ENCODE data around the gene PLK4.
"Not testable (repeated sequence)": the region's sequence is repeated elsewhere in the genome, so short reads cannot be mapped to it uniquely, and the experiment has no call there.

Gene PLK4

DNA sequence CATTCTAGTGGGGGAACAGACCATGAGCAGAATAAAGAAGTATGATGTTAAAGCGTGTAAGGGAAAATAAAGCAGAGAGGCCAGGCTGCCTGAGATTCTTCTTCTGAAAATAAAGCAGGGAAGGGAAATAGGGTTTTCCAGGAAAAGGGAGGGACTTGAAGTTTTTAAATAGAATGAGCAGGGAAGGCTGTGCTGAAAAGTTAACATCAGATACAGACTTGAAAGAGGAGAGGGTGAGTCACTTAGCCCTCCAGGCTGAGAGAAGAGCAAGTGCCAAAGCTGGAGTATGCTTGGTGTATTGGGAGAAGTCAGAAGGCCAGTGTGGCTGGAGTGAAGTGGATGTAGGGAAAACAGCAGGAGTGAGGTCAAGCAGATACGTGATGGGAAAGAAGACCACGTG, 10.0 kb upstream of the PLK4 start:
- CTCF ChIA-PET = no interaction called here
- H3K9me3 Mint-ChIP-seq = no peaks in the 10 kb centered on the region
- no peak overlapping the region for H3K4me3 Mint-ChIP-seq
- H3K27ac Mint-ChIP-seq = no peak overlapping the region
- H3K36me3 Mint-ChIP-seq = peaks cover 12% of the 10 kb centered on the region
- H3K4me1 Mint-ChIP-seq = peaks cover 6% of the 10 kb centered on the region
- no peak for DNase-seq
- no peaks in the 10 kb centered on the region for H3K27me3 Mint-ChIP-seq

DNA sequence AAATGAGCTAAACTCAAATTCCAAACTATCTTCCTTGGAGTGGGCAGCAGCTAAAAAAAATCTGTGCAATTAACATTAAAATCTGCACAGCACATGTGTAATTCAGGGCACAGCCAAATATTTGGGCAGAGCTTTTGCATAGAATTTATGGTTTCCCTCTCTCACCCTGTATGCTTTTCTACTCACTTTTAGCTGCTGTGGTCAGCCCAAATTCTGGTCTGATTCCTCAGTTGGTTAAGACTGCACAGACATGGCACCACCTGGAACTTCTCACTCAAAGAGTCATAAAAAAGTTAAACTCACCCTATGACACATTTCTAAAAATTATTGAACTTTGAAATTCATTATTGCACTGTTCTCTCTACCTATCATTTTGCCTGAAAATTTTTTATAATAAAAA, 4.9 kb upstream of the PLK4 start:
- CTCF ChIA-PET = no interaction called here
- H3K27ac Mint-ChIP-seq = no peak overlapping the region

DNA sequence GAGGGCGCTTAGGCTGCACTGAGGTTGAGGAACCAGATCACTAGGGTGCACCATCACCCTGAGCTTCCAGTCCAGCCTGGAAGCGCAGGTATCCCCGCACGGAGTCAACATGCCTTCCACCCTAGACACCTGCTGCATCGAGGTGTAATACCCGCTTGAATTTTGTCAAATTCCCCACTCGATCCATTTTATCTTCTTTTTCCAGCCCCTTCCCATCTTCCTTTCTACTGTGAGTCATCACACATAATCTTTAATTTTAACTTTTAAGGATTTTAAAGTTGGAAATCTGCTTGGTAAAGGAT, 821 bp downstream of the PLK4 start:
- no peak for DNase-seq
- CTCF ChIA-PET = interaction anchor here (0.6 kb wide), 1 partner anchor 185 kb away, joined by 3 read pairs; no protein-coding TSS in a partner anchor
- Mint-ChIP-seq H3K4me3 (peak overlapping the region; percentile 91), H3K36me3 (peaks cover 24% of the 10 kb centered on the region), H3K27ac (peak overlapping the region; percentile 95), H3K9me3 (no peaks in the 10 kb centered on the region), H3K27me3 (peaks cover 5% of the 10 kb centered on the region), H3K4me1 (peaks cover 56% of the 10 kb centered on the region)

More for the DNA sequence above, 4.9 kb upstream of the PLK4 start:
- peaks cover 25% of the 10 kb centered on the region for H3K4me1 Mint-ChIP-seq
- DNase-seq = no peak
- H3K4me3 Mint-ChIP-seq = no peak overlapping the region
- H3K36me3 Mint-ChIP-seq = peaks cover 20% of the 10 kb centered on the region
- no peaks in the 10 kb centered on the region for H3K9me3 Mint-ChIP-seq
- peaks cover 3% of the 10 kb centered on the region for H3K27me3 Mint-ChIP-seq

DNA sequence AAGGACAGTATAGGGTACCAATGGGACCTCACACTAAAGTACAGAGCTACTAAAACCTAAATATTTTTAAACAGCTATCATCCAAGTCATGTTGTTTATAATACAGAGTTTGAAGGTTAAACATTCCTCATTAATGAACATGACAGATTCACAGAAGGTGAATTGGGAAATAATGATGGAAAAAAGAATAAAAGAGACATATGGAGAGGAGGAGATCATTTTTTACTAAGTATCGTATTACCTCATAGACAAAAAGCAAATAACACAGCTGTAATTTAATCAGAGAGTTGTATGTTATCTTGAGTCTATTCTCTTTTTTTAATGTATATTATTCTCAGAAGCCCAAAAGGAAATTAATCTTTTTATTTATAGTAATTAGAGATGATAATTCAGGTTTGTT, 7.9 kb downstream of the PLK4 start:
- H3K27ac Mint-ChIP-seq = no peak overlapping the region
- CTCF ChIA-PET = no interaction called here
- no peak overlapping the region for H3K4me3 Mint-ChIP-seq
- no peak for DNase-seq
- H3K27me3 Mint-ChIP-seq = no peaks in the 10 kb centered on the region
- H3K4me1 Mint-ChIP-seq = peaks cover 21% of the 10 kb centered on the region
- H3K9me3 Mint-ChIP-seq = no peaks in the 10 kb centered on the region
- peaks cover 46% of the 10 kb centered on the region for H3K36me3 Mint-ChIP-seq

DNA sequence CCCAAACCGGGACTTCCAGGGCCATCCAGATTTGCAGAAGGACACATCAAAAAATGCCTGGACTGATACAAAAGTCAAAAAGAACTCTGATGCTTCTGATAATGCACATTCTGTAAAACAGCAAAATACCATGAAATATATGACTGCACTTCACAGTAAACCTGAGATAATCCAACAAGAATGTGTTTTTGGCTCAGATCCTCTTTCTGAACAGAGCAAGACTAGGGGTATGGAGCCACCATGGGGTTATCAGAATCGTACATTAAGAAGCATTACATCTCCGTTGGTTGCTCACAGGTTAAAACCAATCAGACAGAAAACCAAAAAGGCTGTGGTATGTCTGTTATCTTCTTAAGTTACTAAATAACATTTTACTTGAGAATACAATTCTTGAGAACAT, 9.2 kb downstream of the PLK4 start:
- CTCF ChIA-PET = no interaction called here
- H3K4me1 Mint-ChIP-seq = peaks cover 20% of the 10 kb centered on the region

DNA sequence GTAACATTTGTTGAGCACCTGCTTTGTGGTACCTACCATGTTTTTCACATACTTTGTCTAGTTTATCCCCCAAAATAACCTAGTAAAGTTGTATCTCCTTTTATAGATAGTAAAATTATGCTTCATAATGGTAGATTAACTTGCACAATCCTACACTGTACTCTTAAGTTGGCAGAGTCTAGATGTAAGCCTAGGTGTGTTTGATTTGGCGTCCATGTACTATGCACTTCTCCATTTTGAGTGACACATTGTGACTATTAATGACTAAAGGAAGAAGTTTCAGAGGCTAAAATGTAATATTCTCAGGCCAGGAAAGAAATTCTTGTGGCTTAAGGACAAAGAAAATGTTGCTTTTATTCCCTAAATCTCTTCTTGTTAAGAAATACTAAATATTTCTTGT, 15.4 kb downstream of the PLK4 start:
- no peak overlapping the region for H3K4me3 Mint-ChIP-seq
- CTCF ChIA-PET = no interaction called here
- no peak for DNase-seq
- peaks cover 49% of the 10 kb centered on the region for H3K36me3 Mint-ChIP-seq
- H3K4me1 Mint-ChIP-seq = no peaks in the 10 kb centered on the region
- peaks cover 2% of the 10 kb centered on the region for H3K9me3 Mint-ChIP-seq
- H3K27me3 Mint-ChIP-seq = no peaks in the 10 kb centered on the region
- no peak overlapping the region for H3K27ac Mint-ChIP-seq

More for the DNA sequence above, 9.2 kb downstream of the PLK4 start:
- Mint-ChIP-seq H3K36me3 (peaks cover 49% of the 10 kb centered on the region), H3K27me3 (no peaks in the 10 kb centered on the region), H3K4me3 (no peak overlapping the region), H3K9me3 (no peaks in the 10 kb centered on the region), H3K27ac (no peak overlapping the region)
- no peak for DNase-seq

DNA sequence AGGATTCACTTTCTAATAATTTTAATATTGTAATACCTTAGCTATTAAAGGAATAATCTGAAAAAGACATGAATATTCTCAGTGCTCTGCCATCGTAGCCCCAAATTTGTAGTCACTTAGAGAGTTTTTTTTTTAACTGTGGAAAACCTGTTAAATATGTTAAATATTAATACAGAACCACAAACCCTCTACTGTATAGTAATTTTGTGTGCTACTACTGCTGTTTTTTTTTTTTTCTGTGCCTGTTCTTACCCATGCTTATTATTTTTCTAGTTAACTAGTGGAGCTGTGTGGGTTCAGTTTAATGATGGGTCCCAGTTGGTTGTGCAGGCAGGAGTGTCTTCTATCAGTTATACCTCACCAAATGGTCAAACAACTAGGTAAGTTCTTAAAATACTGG, 15.8 kb downstream of the PLK4 start:
- Mint-ChIP-seq H3K27ac (no peak overlapping the region), H3K27me3 (no peaks in the 10 kb centered on the region), H3K4me3 (no peak overlapping the region), H3K36me3 (peaks cover 53% of the 10 kb centered on the region), H3K4me1 (no peaks in the 10 kb centered on the region), H3K9me3 (peaks cover 2% of the 10 kb centered on the region)
- CTCF ChIA-PET = no interaction called here
- no peak for DNase-seq

DNA sequence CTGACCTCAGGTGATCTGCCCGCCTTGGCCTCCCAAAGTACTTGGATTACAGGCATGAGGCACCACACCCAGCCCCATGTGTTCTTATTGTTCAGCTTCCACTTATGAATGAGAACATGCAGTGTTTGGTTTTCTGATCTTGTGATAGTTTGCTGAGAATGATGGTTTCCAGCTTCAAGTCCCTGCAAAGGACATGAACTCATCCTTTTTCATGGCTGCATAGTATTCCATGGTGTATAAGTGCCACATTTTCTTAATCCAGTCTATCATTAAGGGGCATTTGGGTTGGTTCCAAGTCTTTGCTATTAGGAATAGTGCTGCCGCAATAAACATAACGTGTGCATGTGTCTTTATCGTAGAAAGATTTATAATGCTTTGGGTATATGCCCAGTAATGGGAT, 19.0 kb downstream of the PLK4 start:
- H3K9me3 Mint-ChIP-seq, H3K27me3 Mint-ChIP-seq, H3K4me1 Mint-ChIP-seq: not testable (repeated sequence)

DNA sequence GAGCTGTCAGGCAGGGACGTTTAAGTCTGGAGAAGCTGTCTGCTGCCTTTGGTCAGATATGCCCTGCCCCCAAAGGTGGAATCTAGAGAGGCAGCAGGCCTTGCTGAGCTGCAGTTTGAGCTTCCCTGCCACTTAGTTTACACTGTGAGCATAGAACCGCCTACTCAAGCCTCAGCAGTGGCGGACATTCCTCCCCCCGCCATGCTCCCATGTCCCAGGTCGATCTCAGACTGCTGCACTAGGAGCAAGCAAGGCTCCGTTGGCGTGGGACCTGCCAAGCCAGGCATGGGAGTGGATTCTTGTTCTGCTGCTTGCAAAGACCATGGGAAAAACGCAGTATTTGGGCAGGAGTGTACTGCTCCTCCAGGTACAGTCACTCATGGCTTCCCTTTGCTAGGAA, 24.3 kb downstream of the PLK4 start:
- Mint-ChIP-seq H3K4me3 (no peak overlapping the region), H3K36me3 (peaks cover 25% of the 10 kb centered on the region), H3K27ac (no peak overlapping the region), H3K27me3 (no peaks in the 10 kb centered on the region), H3K4me1 (no peaks in the 10 kb centered on the region), H3K9me3 (peaks cover 8% of the 10 kb centered on the region)
- DNase-seq = no peak
- CTCF ChIA-PET = no interaction called here

More for the DNA sequence above, 19.0 kb downstream of the PLK4 start:
- CTCF ChIA-PET, H3K27ac Mint-ChIP-seq, DNase-seq, H3K4me3 Mint-ChIP-seq: not testable (repeated sequence)
- peaks cover 53% of the 10 kb centered on the region for H3K36me3 Mint-ChIP-seq

DNA sequence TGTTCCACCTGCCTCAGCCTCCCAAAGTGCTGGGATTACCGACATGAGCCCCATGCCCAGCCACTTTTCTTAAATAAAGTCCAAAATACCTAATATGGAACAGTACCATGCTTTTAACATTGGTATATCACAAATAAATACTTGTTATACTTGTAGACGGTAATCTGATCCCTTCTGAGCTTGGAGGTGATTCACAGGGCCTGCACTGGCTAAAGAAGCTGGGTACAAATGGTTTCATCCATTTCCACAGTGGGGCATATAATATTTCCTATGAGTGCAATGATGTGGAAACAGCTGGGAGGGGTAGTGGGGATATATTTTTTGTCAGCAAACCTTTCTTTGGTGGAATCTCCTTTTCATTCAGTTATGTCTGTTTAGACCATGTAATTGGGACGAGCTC, 35.8 kb downstream of the PLK4 start:
- no peak overlapping the region for H3K27ac Mint-ChIP-seq
- no peak overlapping the region for H3K4me3 Mint-ChIP-seq
- peaks cover 4% of the 10 kb centered on the region for H3K27me3 Mint-ChIP-seq
- no peaks in the 10 kb centered on the region for H3K9me3 Mint-ChIP-seq
- DNase-seq = no peak
- H3K4me1 Mint-ChIP-seq = no peaks in the 10 kb centered on the region
- CTCF ChIA-PET = no interaction called here
- peaks cover 20% of the 10 kb centered on the region for H3K36me3 Mint-ChIP-seq

DNA sequence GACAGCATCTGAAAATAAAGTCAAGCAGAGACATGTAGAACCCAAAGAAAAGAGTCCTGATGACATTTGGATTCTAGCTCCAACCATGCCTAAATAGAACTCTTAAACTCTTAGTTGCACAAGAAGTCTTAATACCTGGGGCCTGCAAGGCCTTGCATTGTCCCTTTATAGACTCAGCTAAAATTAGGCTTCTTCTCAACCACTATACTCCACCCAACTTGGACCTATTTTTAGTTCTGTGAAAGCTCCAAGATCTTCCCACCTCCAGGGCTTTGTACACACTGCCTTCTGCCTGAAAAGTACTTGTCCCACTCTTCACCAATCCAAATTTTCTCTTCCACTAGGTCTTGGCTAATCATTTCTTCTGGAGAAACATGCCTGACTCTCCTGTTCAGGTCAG, 36.5 kb downstream of the PLK4 start:
- CTCF ChIA-PET = no interaction called here
- H3K27me3 Mint-ChIP-seq = peaks cover 4% of the 10 kb centered on the region
- H3K27ac Mint-ChIP-seq = no peak overlapping the region

DNA sequence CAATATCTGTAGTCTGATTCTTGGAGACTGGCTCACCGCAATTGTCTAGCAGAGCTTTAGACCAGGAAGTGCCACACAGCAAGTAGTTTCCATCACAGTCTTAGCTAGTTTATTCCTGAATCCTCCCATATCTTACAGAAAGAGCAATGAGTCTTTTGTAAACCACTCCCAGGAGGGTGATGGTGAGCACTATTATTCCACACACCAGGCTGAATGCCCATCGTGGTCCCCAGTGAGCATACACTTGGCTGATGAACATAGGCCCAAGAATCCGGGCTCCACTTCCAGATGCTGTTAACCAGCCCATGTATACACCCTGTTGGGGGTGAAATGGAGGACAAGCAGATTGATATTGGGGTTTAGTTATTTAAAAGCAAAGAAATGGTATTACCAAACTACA, 39.8 kb downstream of the PLK4 start:
- Mint-ChIP-seq H3K27ac (no peak overlapping the region), H3K4me1 (no peaks in the 10 kb centered on the region), H3K4me3 (no peak overlapping the region), H3K9me3 (no peaks in the 10 kb centered on the region), H3K27me3 (no peaks in the 10 kb centered on the region), H3K36me3 (peaks cover 26% of the 10 kb centered on the region)
- CTCF ChIA-PET = no interaction called here
- DNase-seq = no peak

More for the DNA sequence above, 36.5 kb downstream of the PLK4 start:
- DNase-seq = no peak
- no peak overlapping the region for H3K4me3 Mint-ChIP-seq
- H3K4me1 Mint-ChIP-seq = no peaks in the 10 kb centered on the region
- no peaks in the 10 kb centered on the region for H3K9me3 Mint-ChIP-seq
- H3K36me3 Mint-ChIP-seq = peaks cover 20% of the 10 kb centered on the region

DNA sequence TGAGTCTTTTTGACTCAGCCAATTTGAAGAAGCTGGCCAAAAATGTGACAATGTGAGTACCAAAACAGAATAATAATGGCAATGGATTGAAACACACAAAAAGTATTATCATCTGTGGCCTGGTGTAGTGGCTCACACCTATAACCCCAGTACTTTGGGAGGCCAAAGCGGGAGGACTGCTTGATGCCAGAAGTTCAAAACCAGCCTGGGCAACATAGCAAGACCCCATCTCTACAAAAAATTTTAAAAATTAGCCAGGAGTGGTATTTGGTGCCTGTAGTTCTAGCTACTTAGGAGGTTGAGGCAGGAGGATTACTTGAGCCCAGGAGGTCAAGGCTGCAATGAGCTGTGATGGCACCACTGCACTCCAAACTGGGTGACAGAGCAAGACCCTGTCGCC, 41.5 kb downstream of the PLK4 start:
- H3K27ac Mint-ChIP-seq = no peak overlapping the region
- DNase-seq = no peak
- H3K27me3 Mint-ChIP-seq = no peaks in the 10 kb centered on the region
- peaks cover 29% of the 10 kb centered on the region for H3K36me3 Mint-ChIP-seq
- H3K9me3 Mint-ChIP-seq = no peaks in the 10 kb centered on the region
- H3K4me1 Mint-ChIP-seq = no peaks in the 10 kb centered on the region
- no peak overlapping the region for H3K4me3 Mint-ChIP-seq
- CTCF ChIA-PET = no interaction called here

DNA sequence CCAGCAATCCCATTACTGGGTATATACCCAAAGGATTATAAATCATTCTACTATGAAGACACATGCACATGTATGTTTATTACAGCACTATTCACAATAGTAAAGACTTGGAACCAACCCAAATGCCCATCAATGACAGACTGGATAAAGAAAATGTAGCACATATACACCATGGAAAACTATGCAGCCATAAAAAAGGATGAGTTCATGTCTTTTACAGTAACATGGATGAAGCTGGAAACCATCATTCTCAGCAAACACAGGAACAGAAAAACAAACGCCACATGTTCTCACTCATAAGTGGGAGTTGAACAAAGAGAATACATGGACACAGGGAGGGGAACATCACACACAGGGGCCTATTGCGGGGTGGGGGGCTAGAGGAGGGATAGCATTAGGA, 45.0 kb downstream of the PLK4 start:
- H3K27ac Mint-ChIP-seq, H3K4me3 Mint-ChIP-seq, H3K4me1 Mint-ChIP-seq, H3K27me3 Mint-ChIP-seq, CTCF ChIA-PET, H3K9me3 Mint-ChIP-seq, DNase-seq: not testable (repeated sequence)
- H3K36me3 Mint-ChIP-seq = peaks cover 25% of the 10 kb centered on the region

DNA sequence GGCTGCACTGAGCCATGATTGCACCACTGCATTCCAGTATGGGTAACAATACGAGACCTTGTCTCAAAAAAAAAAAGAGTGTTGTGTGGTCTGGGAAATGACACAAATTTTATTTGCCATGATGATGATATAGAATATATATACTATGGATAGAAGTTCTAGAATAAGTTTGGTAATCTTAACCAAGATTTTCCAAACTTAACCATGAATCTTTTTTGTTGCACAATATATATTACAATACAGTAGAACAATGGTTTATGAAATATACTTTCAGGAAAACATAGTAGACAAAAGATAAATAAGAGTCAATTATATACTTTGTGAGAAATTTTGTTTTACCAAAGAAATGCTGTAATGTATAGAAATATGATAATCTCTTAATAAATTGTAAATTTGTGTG, 49.5 kb downstream of the PLK4 start:
- Mint-ChIP-seq H3K36me3 (peaks cover 16% of the 10 kb centered on the region), H3K4me1 (no peaks in the 10 kb centered on the region), H3K27me3 (no peaks in the 10 kb centered on the region), H3K9me3 (no peaks in the 10 kb centered on the region), H3K27ac (no peak overlapping the region), H3K4me3 (no peak overlapping the region)
- CTCF ChIA-PET = no interaction called here
- DNase-seq = no peak

DNA sequence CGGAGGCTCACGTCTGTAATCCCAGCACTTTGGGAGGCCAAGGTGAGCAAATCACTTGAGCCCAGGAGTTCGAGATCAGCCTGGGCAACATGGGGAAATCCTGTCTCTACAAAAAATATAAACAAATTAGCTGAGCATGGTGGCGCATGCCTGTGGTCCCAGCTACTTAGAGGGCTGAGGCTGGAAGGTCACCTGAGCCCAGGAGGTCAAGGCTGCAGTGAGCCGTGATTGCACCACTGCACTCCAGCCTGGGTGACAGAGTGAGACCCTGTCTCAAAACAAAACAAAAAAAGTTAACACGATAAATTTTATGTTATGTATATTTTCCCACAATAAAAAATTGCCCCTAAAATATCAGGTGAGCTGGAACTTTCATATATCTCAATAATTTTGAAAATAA, 51.1 kb downstream of the PLK4 start:
- H3K4me3 Mint-ChIP-seq, H3K4me1 Mint-ChIP-seq, DNase-seq, H3K36me3 Mint-ChIP-seq, CTCF ChIA-PET, H3K27ac Mint-ChIP-seq, H3K27me3 Mint-ChIP-seq, H3K9me3 Mint-ChIP-seq: not testable (repeated sequence)

Data from activated naive CD4-positive, alpha-beta T cell treated with anti-CD3 and anti-CD28 coated beads, Interleukin-2, amount 10 ng/mL, durations not matched to agents 7 days and 5 days (primary cell).